ENCODE data around the gene VAV2.

DNA sequence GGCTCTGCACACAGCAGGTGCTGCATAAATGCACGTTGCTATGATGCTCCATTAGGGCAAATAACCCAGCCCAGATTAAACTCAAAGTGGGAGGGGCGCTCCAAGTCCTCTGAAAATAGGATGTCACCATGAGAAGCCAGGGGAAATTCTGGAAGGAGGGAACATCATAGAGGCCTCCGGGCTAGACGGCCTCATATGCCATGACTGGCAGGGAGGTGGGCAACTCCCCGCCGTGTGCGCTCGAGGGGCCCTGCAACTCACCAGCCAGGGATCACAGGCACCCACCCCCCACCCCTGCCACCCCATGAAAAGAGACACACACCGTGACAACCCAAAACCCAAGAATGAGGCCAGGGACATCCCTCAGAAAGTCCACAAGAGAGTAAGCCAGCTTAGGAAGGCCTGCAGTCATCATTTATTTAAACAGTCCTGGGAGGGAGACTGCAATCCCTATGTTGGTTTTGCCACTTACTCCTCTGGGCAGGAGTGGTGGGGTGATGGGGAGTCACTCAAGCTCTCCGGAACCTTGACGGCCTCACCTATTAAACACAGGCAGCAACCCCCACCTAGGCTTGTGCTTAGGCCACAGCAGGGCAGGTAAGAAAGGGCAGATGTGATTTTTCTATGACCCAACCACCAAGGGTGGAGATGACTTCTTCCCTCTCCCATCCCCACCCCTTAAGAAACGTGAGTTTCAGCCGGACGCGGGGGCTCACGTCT, 4.0 kb downstream of the VAV2 start:
- TF ChIP-seq, protein P1, sequence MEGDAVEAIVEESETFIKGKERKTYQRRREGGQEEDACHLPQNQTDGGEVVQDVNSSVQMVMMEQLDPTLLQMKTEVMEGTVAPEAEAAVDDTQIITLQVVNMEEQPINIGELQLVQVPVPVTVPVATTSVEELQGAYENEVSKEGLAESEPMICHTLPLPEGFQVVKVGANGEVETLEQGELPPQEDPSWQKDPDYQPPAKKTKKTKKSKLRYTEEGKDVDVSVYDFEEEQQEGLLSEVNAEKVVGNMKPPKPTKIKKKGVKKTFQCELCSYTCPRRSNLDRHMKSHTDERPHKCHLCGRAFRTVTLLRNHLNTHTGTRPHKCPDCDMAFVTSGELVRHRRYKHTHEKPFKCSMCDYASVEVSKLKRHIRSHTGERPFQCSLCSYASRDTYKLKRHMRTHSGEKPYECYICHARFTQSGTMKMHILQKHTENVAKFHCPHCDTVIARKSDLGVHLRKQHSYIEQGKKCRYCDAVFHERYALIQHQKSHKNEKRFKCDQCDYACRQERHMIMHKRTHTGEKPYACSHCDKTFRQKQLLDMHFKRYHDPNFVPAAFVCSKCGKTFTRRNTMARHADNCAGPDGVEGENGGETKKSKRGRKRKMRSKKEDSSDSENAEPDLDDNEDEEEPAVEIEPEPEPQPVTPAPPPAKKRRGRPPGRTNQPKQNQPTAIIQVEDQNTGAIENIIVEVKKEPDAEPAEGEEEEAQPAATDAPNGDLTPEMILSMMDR (IDR thresholded peaks at IDR 0.05), result no peak
- no peak for TF ChIP-seq POLR2A (IDR thresholded peaks at IDR 0.05)
